ENCODE results near the gene AP1G2.
"Not testable (repeated sequence)": the region's sequence is repeated elsewhere in the genome, so short reads cannot be mapped to it uniquely, and the experiment has no call there.

Gene AP1G2

GRCh38 chr14:23600322-23600707 is 32.7 kb upstream of the AP1G2 start:
- DNase-seq, result no peak

- DNase-seq, result not testable (repeated sequence)
Measured at GRCh38 chr14:23594191-23594590, 26.6 kb upstream of the AP1G2 start.

- DNase-seq, result no peak
Measured at GRCh38 chr14:23590198-23590597, 22.6 kb upstream of the AP1G2 start.

GRCh38 chr14:23589606-23590005 is 22.0 kb upstream of the AP1G2 start:
- DNase-seq, result no peak

- peak; percentile 83 for DNase-seq
Measured at GRCh38 chr14:23588884-23589598, 21.4 kb upstream of the AP1G2 start.

- not testable (repeated sequence) for DNase-seq
Measured at GRCh38 chr14:23584527-23585203, 17.1 kb upstream of the AP1G2 start.

GRCh38 chr14:23583761-23584526 is 16.4 kb upstream of the AP1G2 start:
- DNase-seq, result not testable (repeated sequence)

- DNase-seq, result no peak
Measured at GRCh38 chr14:23582906-23583760, 15.5 kb upstream of the AP1G2 start.

- DNase-seq, result no peak
Measured at GRCh38 chr14:23580948-23581281, 13.3 kb upstream of the AP1G2 start.

- no peak for DNase-seq
Measured at GRCh38 chr14:23580152-23580926, 12.7 kb upstream of the AP1G2 start.

- DNase-seq, result no peak
Measured at GRCh38 chr14:23579739-23580138, 12.1 kb upstream of the AP1G2 start.

GRCh38 chr14:23579311-23579630 is 11.7 kb upstream of the AP1G2 start:
- DNase-seq, result no peak

- DNase-seq, result no peak
Measured at GRCh38 chr14:23578560-23579310, 11.1 kb upstream of the AP1G2 start, which contains the start of gene JPH4. JPH4 (minus strand) TSS chr14:23578790; CDS start chr14:23577453, 1,337 bp downstream.

- no peak for DNase-seq
Measured at GRCh38 chr14:23577710-23578392, 10.3 kb upstream of the AP1G2 start.

GRCh38 chr14:23577004-23577681 is 9.6 kb upstream of the AP1G2 start:
- DNase-seq, result no peak

- DNase-seq, result peak; percentile 62
Measured at GRCh38 chr14:23573384-23574015, 5.9 kb upstream of the AP1G2 start.

GRCh38 chr14:23572836-23573235 is 5.2 kb upstream of the AP1G2 start:
- no peak for DNase-seq

- DNase-seq, result no peak
Measured at GRCh38 chr14:23572524-23572828, 4.9 kb upstream of the AP1G2 start.

GRCh38 chr14:23571701-23572523 is 4.3 kb upstream of the AP1G2 start:
- peak; percentile 13 for DNase-seq
